ENCODE measurements around the gene ECT2L.
"Not testable (repeated sequence)": the region's sequence is repeated elsewhere in the genome, so short reads cannot be mapped to it uniquely, and the experiment has no call there.

Gene ECT2L

GRCh38 chr6:138926579-138926978, 130.7 kb downstream of the ECT2L start:
- Mint-ChIP-seq H3K27me3 (no peaks in the 10 kb centered on the region), H3K4me1 (peaks cover 5% of the 10 kb centered on the region), H3K4me3 (no peak overlapping the region), H3K9me3 (no peaks in the 10 kb centered on the region), H3K27ac (no peak overlapping the region)
- DNase-seq (no peak), ATAC-seq (no peak)

GRCh38 chr6:138931660-138932059, 135.8 kb downstream of the ECT2L start:
- no peaks in the 10 kb centered on the region for H3K27me3 Mint-ChIP-seq
- H3K4me1 Mint-ChIP-seq, result peaks cover 15% of the 10 kb centered on the region
- ATAC-seq (no peak), DNase-seq (no peak)
- no peak overlapping the region for H3K4me3 Mint-ChIP-seq
- H3K9me3 Mint-ChIP-seq, result peaks cover under 1 to 2% of the 10 kb centered on the region in 2 donors
- H3K27ac Mint-ChIP-seq, result no peak overlapping the region

GRCh38 chr6:138936873-138937272, 141.0 kb downstream of the ECT2L start:
- H3K9me3 Mint-ChIP-seq, result peaks cover 9 to 13% of the 10 kb centered on the region in 2 donors
- not testable (repeated sequence) for DNase-seq

GRCh38 chr6:138943089-138943625, 147.3 kb downstream of the ECT2L start:
- no peak for DNase-seq
- no peak overlapping the region for H3K4me3 Mint-ChIP-seq
- no peak for ATAC-seq
- peaks cover 35% of the 10 kb centered on the region for H3K4me1 Mint-ChIP-seq
- H3K27ac Mint-ChIP-seq, result no peak overlapping the region
- peaks cover 0 to 5% of the 10 kb centered on the region in 2 donors for H3K9me3 Mint-ChIP-seq
- H3K27me3 Mint-ChIP-seq, result no peaks in the 10 kb centered on the region

More at GRCh38 chr6:138936873-138937272, 141.0 kb downstream of the ECT2L start:
- peak overlapping the region in 1 of 2 donors; percentile 61 for H3K27ac Mint-ChIP-seq
- H3K4me3 Mint-ChIP-seq, H3K4me1 Mint-ChIP-seq, H3K27me3 Mint-ChIP-seq, ATAC-seq: not testable (repeated sequence)

- Mint-ChIP-seq H3K4me1 (peaks cover 48% of the 10 kb centered on the region), H3K4me3 (no peak overlapping the region), H3K27me3 (no peaks in the 10 kb centered on the region), H3K27ac (no peak overlapping the region), H3K9me3 (peaks cover 0 to 5% of the 10 kb centered on the region in 2 donors)
- ATAC-seq (peak; percentile 74), DNase-seq (peak in 1 of 2 donors; percentile 37)
Observed at GRCh38 chr6:138944412-138944811, 148.5 kb downstream of the ECT2L start.

GRCh38 chr6:138945354-138945753, 149.5 kb downstream of the ECT2L start:
- Mint-ChIP-seq H3K27me3 (no peaks in the 10 kb centered on the region), H3K4me1 (peaks cover 53% of the 10 kb centered on the region), H3K27ac (no peak overlapping the region), H3K9me3 (peaks cover 0 to 5% of the 10 kb centered on the region in 2 donors), H3K4me3 (peak overlapping the region in 1 of 2 donors; percentile 29)
- peak in 1 of 2 donors; percentile 19 for DNase-seq
- ATAC-seq, result no peak

- Mint-ChIP-seq H3K9me3 (peaks cover 0 to 5% of the 10 kb centered on the region in 2 donors), H3K27me3 (no peaks in the 10 kb centered on the region), H3K4me1 (peaks cover 70% of the 10 kb centered on the region), H3K4me3 (peak overlapping the region; percentile 33 to 38), H3K27ac (peak overlapping the region; percentile 57 to 76)
- no peak for DNase-seq
- no peak for ATAC-seq
Observed at GRCh38 chr6:138948004-138948403, 152.1 kb downstream of the ECT2L start.

GRCh38 chr6:138948546-138949179, 152.8 kb downstream of the ECT2L start:
- Mint-ChIP-seq H3K27ac (peak overlapping the region in 1 of 2 donors; percentile 19), H3K4me3 (no peak overlapping the region), H3K9me3 (peaks cover 0 to 5% of the 10 kb centered on the region in 2 donors), H3K4me1 (peaks cover 76% of the 10 kb centered on the region), H3K27me3 (no peaks in the 10 kb centered on the region)
- ATAC-seq (no peak), DNase-seq (no peak)

GRCh38 chr6:138953451-138953850, 157.6 kb downstream of the ECT2L start:
- H3K9me3 Mint-ChIP-seq, result no peaks in the 10 kb centered on the region
- DNase-seq, result no peak
- H3K4me3 Mint-ChIP-seq, result peak overlapping the region; percentile 14 to 17
- H3K4me1 Mint-ChIP-seq, result peaks cover 78% of the 10 kb centered on the region
- no peaks in the 10 kb centered on the region for H3K27me3 Mint-ChIP-seq
- ATAC-seq, result peak; percentile 62
- no peak overlapping the region for H3K27ac Mint-ChIP-seq

Data from stimulated activated naive CD8-positive, alpha-beta T cell treated with anti-CD3 and anti-CD28 coated beads, Interleukin-15, amount 100 ng/mL, for 72 hours (primary cell).